Measurements from ENCODE around the gene PERM1. TPM values are rescaled to one million over a fixed set of nuclear protein-coding genes. Genes with fewer than 3 reads are reported as not detected.

The PERM1 gene
- total and polyA plus RNA-seq, 9 of the 15 experiments (the other 6 are each of a cell fraction or from before 2014, with no cell fraction given): not detected

GRCh38 chr1:981491-981954, 370 bp downstream of the PERM1 start (continued):
- TF ChIP-seq PATZ1 (CRISPR knock-in tag; IDR thresholded peaks at IDR 0.05; ENCODE audit: borderline replicate concordance): no peak
- TF ChIP-seq THRB (CRISPR knock-in tag; conservative IDR thresholded peaks at IDR 0.05): no peak
- no peak for TF ChIP-seq E2F5 (CRISPR knock-in tag; IDR thresholded peaks at IDR 0.05)
- TF ChIP-seq HINFP (tag; conservative IDR thresholded peaks at IDR 0.05; ENCODE audit: low read depth): no peak
- no peak for TF ChIP-seq ZNF696 (CRISPR knock-in tag; conservative IDR thresholded peaks at IDR 0.05)
- TF ChIP-seq AFF4 (CRISPR knock-in tag; IDR thresholded peaks at IDR 0.05): no peak

Data from K562 (cell line).